HG02870 (cell line): ENCODE results near the gene ZNF296.

Experiments used
- ATAC-seq: cut with Tn5 transposase; IDR thresholded peaks from one replicate; pipeline ENCODE4 v1.9.1; 2021; ENCODE audit warnings: mild to moderate bottlenecking, moderate library complexity; ENCODE audit not compliant: unreplicated experiment

ZNF296 gene

GRCh38 chr19:45103508-45104319 is 27.4 kb upstream of the ZNF296 start:
- ATAC-seq = no peak

GRCh38 chr19:45103156-45103507 is 26.9 kb upstream of the ZNF296 start:
- ATAC-seq = no peak

- ATAC-seq = no peak
Observed at GRCh38 chr19:45102481-45102880, 26.2 kb upstream of the ZNF296 start.

- no peak for ATAC-seq
Observed at GRCh38 chr19:45101806-45102205, 25.5 kb upstream of the ZNF296 start.

- ATAC-seq = no peak
Observed at GRCh38 chr19:45100846-45101252, 24.6 kb upstream of the ZNF296 start.

- no peak for ATAC-seq
Observed at GRCh38 chr19:45100201-45100600, 23.9 kb upstream of the ZNF296 start.

GRCh38 chr19:45099467-45100191 is 23.4 kb upstream of the ZNF296 start:
- ATAC-seq = no peak

- no peak for ATAC-seq
Observed at GRCh38 chr19:45098521-45099466, 22.5 kb upstream of the ZNF296 start.

GRCh38 chr19:45097776-45098520 is 21.7 kb upstream of the ZNF296 start:
- no peak for ATAC-seq

- no peak for ATAC-seq
Observed at GRCh38 chr19:45097450-45097775, 21.1 kb upstream of the ZNF296 start.

- no peak for ATAC-seq
Observed at GRCh38 chr19:45096700-45097099, 20.4 kb upstream of the ZNF296 start.

GRCh38 chr19:45095496-45096413 is 19.5 kb upstream of the ZNF296 start:
- ATAC-seq = no peak

GRCh38 chr19:45094707-45095106 is 18.4 kb upstream of the ZNF296 start:
- no peak for ATAC-seq

GRCh38 chr19:45094137-45094536 is 17.9 kb upstream of the ZNF296 start:
- no peak for ATAC-seq

- ATAC-seq = peak; percentile 53
Observed at GRCh38 chr19:45092747-45093678, 16.7 kb upstream of the ZNF296 start, which contains the start of gene PPP1R37. PPP1R37 (plus strand) TSS chr19:45093179; CDS start chr19:45093326, 147 bp downstream.

- ATAC-seq = peak; percentile 64
Observed at GRCh38 chr19:45091031-45091923, 15.0 kb upstream of the ZNF296 start.

GRCh38 chr19:45090606-45091005 is 14.3 kb upstream of the ZNF296 start:
- no peak for ATAC-seq
